Left renal cortex interstitium (tissue), 4 donors: ENCODE measurements around the gene RHOBTB3. TPM values are rescaled to one million over a fixed set of nuclear protein-coding genes. Genes with fewer than 3 reads are reported as not detected.

Experiments used
- DNase-seq, 4 donors: peaks; one replicate each; pipeline ENCODE4 v3.0.0-alpha.2; 2013; ENCODE audit warnings: low read depth in 4 of 4, low spot score in 2 of 4, missing footprints in 1 of 4
- polyA plus RNA-seq, 4 donors: library from polyadenylated mRNA; unstranded; fragments of 120-200 nt; gene quantifications; one replicate each; pipeline ENCODE4 v1.2.1, GENCODE V29; 2013; ENCODE audit not compliant: insufficient read length in 4 of 4

The RHOBTB3 gene
- polyA plus RNA-seq, 4 donors, result 68.0 to 80.5 (median 70.6) TPM

DNA sequence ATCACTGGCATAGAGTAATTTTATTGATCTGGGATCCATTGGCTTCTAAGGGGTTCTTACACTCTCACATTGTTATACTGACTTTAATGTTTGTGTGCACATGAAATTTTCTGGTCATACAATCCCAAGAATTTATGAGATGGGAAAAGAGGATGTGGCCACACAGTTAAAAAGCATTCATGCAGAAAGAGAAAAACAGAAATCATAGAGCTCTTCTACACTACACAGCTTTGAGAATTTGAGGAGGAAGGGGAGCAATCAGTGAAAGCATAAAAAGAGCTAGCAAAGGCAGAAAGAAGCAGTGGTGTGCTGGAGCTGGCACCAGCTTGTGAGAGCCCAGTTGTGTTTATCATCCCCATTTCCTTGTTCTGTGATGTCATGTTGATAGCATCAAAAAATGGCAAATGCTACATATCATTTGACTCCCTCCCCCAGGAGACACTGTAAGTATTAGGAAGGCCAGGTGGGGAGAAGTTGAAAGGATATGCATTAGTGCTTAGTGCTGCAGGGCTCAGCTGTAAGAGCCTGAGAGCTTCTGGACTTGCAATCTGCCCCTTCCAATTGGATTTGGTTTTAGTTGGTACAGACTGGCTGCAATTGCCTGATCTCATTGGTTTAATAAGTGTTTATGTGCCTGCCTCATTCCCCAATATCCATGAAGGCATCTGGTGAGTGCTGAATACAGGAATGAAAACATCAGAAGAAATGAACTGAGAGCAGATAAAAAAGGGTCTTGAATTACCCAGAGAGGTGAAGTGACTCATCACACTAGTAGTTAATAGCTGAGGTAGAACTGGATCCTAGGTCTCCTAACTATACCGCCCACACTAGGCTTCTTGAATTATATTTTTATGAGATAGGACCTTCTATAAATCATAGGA, 30.9 kb downstream of the RHOBTB3 start:
- no peak for DNase-seq

DNA sequence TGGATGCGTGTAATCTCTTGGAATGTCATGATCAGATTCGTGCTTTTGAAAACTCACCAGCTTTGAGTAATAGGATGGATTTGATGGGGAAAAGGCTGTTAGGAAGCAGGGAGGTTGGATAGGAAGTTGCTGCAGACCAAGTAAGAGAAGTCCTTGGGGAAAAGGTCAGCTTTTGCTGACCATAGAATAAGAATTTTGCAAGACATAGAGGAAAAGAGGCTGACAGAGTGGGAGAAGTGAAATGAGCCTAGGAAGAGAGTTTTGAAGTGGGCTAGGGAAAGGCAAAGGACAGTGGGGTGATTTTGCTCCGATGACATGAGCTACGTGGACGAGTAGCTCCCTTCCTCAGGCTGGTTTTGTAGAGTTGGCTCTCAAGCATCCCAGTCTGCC, 31.5 kb downstream of the RHOBTB3 start:
- DNase-seq, result no peak

DNA sequence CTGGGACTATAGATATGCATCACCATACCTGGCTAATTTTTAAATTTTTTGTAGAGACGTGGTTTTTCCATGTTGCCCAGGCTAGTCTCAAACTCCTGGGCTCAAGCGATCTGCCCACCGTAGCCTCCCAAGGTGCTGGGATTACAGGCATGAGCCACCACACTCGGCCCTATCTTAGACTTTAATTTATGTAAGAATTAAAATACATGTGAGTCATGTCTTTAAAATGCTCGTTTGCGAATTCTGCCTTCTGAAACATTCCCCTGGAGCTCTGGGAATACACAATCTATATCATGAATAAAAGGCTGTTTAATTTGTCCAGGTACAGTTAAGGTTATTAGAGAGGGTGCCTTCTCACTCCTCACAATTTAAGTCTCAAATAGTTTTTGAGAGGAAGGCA, 32.8 kb downstream of the RHOBTB3 start:
- DNase-seq, result no peak

DNA sequence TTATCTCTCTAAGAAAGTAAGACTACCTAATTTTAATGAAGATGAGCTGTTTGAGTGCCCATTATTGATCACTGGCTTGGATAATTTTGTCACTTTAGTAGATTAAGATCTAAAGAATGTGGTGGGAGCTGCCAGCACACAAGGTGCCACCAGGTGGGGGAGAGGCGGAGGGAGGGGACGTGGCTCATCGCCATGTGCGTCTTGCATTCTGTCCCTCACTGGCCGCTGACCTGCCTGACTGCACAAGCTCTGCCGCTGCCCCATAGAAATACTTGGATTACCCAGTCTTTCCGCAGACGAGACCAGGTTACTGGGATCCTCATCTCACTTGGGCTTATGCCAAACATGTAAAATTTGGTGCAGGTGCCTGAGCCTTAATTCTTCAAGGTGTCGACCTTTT, 37.6 kb downstream of the RHOBTB3 start:
- no peak for DNase-seq

DNA sequence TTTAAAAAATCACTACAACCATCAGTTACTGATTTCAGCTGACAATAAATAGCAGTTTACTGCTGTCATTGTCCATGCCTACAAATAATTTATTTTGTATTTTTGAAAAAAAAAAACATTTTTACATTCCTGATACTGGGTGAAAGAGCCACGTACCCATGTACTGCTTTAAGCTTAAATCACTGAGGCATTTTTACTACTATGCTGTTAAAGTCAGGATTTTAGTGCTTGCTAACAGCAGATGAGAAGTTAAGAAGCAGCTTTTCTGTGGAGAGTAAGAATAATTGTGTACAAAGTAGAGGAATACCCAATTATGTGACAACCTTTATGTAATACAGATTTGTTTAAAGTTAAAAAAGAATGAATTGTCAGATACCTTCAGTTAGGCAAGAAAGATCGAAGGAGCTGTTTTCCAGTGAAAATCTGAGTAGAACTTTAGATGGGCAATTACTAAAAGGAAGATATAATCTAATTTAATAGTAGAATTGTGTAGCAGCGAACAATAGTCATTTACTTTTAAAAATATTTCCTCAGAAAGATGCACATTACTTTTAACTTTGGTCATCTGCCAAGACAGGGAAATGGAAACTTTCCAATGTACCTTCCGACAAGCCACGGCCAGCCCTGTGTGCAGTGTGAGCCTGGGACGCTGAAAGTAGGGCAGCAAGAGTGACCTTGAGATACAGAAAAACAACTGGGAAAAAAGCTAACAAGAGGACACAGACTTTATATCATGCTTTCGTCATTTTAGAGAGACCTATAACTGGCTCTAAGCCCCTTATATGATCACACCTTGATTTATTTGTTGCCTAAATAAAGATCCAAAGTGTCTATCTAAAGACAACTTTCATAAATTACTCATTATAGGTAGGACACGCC, 39.9 kb downstream of the RHOBTB3 start:
- DNase-seq, result no peak

DNA sequence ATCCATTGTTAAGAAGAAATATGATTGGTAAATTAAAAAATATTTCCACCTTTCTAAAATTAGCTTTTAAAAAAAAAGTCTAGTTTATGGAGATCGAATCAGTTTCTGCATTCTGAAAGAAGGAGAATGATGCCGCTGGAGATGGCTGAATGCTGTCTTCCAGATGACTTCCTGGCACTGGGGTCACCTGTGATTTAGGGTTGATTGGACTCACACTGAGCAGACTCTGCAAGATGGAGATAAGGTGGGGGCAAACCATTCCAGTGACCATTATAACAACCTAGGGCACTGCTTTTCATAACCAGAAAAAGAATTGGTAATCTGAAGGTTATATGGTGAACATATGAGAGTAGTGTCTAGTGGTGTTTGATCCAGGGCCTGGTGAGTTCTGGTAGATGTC, 40.8 kb downstream of the RHOBTB3 start:
- DNase-seq, result no peak

DNA sequence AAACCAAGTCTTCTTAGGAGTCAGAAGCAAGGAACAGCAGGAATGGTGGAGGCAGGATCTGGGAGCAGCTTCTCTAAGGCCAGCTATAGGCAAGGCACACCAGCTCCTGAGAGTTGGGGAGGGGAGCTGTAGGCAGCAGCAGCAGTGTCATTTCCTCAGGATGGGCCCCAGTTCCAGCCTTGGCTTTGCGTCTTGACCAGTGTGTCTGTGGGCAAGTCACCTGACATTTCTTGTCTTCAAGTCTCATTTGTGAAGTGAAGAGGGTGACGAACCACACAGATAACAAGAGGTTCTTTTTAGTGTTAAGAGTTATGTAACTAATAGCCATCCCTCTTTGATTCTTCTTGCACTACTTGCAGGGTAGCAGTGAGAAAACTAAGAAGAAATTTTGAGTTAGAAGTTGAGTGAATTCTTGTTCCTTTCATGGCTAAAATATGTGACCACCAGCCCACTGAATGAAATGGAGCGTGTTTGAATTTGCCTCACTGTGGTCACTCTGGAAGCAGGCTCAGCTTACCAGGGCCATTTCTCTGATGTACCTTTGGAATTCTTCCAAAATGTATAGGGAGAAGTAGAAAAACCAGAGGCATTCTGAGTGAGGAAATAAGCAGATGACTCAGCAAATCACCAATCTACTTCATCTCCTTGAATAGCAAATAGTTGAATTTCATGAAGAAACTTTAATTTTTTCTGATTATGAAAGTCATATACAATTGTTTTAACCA, 42.4 kb downstream of the RHOBTB3 start:
- DNase-seq, result no peak

DNA sequence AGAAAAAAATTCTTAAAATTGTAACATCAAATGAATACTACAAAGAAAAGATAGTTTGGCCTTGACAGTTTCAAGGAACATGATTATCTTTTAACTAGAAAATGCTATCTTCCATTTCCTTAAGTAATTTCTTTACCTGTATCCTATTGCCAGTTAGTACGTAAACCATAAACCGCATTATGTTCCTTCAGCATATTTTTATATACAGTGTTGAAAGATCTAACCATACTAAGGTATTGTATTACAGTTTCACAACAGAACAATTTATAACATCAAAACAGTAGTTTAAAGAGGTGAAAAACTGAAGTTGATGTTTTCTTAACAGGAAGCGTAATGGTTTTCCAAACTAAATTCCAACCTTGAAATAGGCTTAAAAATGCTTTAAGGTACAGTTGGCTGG, 46.3 kb downstream of the RHOBTB3 start:
- no peak for DNase-seq

DNA sequence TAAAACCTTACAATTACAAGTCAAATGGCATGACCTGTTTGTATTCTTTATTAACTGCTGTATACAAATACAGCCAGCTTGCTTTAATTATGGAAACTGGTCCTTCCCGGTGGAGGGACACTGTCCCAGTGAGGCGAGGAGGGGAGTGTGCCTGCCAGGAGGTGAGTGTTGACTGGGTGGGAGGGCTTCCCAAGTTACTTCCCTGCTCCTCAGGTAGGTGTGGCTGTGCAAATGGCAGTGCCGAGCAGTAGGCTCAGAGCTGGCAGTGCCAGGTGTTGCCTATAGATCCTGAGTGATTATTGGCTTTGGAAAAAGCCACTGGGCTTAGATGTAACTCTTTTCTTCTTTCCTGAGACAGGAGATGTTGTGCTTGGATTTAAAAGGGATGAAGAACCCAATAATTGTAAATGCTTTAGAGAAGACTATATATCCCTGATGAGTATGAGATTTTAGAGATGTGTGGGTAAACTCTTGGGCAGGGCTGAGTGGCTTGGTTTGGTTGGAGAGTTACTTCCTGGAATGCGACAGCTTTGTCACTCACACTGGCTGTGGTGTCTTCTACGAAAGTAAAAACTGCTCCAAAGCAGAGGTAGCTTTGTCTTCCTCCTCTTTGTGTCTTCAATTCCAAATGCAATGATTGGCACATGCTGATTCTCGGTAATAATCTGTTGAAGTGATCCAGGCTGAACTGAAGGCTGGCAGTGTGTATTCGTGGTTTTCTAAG, 47.7 kb downstream of the RHOBTB3 start:
- no peak for DNase-seq

DNA sequence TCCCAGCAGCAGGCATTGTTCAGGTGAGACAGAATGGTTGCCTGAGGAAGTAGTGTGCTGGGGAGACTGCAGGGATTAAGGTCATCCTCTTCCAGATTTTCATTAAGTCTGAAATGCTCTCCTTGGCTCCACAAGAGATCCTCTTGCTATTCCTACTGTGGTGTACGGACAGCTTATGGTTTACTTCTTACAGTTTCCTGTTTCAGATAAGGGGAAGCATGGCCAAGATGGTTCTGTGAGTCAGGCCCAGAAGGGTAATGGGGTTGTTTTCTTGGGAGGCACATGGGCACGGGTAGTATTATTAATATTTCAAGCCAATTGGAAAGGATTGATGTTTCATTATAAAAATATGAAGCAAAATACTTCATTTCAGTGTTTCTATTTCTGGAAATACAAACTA, 48.5 kb downstream of the RHOBTB3 start:
- no peak for DNase-seq

DNA sequence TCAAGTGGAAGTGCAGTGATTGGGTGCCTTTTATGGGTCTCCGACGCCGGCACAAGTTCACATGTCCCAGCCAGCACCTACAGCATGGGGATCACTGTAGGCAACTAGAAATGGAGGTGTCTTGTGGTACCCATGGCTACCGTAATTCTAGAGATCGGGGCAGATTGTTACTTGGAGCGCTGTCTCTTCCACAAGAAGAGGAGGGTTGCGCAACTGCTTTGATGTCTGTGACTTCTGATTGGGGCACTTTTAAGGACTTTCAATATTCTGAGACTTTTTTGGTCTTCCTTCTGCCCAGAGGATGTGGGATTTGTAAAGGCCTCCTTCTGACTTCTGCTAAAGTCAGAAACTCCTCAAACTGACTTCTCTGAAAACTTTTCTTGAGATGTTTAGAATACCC, 49.5 kb downstream of the RHOBTB3 start:
- no peak for DNase-seq

DNA sequence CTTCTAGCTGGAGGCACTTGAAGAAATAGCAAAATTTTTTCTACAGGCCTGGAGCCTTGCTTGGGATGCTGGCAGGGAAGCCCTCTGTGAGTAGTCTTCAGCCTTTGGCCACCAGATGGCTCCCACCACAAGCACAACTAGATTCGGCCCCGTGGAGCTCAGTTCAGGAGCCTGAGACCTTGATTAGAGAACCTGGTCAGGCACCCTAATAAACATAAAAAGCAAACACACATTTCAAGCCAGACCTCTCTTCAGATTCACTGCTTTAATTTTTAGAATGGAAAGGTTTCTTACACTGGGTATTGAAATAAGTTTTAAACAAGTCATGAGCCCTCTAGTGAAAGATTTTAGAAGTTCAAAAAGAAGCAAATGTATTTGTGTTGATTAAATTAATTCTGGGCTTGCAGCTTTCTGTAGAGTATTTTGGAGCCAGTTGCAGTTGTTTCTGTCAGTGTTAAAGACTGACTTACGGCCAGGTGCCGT, 50.0 kb downstream of the RHOBTB3 start:
- DNase-seq, result peak; percentile 46 to 72 (median 58)

DNA sequence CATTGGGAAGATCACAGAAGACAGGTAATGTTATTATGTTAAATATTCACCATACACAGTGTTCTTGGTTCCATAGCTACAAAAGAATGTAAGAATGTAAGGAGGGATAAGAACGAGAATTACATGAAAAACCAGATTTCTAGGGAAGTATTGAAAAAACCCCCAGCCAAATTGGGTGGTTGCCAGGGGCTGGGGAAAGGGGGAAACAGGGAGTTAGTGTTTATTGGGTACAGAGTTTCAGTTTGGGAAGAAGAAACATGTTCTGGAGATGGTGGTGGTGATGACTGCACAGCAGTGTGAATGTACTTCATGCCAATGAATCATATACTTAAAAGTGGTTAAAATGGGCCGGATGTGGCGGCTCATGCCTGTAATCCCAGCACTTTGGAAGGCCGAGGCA, 51.0 kb downstream of the RHOBTB3 start:
- DNase-seq, result no peak

DNA sequence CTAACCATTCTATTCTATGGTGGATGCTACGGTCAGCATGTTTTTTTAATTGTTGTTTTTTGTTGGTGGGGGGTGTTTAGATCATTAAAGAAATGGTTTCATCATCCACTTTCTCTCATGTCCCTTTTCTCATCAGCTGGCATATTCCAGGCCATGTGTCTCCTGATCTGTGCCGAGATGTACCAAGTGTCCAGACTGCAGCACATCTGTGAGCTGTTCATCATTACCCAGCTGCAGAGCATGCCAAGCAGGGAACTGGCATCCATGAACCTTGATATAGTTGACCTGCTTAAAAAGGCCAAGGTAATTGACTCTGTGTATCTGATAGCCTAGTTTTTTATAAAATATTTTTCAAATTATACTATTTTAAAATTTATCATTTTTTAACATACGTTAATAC, 52.5 kb downstream of the RHOBTB3 start:
- no peak for DNase-seq

DNA sequence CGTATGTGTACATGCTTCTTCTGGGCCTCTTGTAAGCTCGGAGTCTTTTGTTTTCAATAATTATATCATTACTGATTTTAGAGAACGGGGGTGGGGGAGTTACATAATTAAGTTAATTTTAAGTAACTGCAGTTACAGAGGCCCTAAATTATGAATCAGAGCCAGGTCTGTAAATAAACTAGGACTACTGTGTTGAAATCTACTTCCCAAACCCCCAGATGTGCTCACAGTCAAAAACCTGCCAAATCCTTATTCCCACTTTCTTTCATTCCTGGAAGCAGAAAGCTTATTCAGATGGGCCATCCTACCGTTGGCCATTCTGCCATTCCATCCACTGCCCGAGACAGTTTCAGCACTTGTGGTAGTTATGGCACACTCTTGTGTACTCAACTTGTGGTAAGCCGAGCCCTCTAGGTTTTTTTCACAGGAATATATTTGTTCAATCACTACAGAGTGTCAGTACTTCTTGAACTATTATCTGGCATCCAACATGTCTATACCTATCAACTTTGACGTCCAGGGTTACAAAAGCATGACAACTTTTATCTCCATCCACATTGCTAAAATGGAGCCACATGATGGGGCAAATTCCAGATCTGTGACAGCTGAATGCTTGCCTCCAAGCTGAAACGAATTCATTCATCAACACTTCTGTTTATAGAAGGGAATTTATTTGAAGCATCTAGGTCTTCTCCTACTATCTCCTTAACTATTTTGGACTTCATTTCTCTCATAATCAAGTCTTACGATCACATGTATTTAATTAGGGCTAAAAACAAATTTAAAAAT, 53.6 kb downstream of the RHOBTB3 start:
- no peak for DNase-seq

DNA sequence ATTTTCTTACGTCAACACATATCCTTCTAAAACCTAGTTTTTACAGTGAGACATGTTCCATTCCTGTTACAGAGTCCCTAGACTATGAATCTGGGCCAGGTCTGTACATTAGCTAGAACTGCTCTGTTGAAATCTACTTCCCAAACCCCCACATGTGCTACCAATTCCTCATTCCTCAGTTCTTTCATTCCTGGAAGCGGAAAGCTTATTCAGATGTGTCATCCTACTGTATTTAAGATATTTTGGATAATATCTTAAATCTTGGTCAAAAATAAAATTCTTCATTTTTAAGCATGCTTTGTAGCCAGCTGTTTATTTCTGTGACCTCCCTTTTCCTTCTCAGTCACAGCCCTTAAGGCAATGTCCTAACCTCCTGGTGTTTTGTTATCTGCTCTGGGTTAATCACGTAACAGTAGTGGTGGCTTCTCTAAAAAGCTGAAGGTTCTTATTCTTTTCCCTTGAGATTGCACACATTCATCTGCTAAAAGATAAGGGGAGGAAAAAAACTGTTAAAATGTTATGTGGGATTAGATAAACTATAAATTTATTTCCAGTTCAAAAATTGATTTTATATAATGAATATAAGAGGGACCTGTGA, 55.8 kb downstream of the RHOBTB3 start:
- no peak for DNase-seq

DNA sequence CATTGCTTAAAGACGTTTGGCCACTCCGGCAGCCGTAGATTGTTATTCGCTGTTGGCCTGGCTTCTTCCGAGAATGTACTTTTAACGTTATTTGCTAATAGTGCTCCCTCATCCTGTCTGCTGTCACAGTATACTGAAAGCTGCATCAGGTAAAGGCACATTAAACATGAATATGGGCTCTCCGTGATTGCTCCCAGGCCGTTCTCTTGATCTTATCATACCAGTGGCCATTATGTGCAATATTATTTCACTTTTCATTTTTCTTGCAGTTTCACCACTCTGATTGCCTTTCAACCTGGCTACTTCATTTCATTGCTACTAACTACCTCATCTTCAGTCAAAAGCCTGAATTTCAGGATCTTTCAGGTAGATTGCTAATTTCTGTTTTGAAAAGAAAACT, 57.4 kb downstream of the RHOBTB3 start:
- DNase-seq, result no peak

DNA sequence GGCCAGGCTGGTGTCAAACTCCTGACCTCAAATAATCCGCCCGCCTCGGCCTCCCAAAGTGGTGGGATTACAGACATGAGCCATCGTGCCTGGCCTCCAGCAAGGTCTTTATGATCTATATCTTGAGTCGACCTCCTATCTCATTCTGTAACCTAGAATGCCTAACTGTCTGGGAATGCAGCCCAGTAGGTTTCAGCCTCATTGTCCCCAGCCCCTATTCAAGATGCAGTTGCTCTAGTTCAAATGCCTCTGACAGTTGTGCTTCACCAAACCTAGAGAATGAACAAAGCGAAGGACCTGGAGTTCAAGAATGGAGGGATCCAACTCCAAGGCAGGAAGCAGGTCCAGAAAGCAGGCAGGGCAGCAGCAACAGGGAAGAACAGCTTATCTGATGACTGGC, 60.6 kb downstream of the RHOBTB3 start:
- DNase-seq, result no peak

DNA sequence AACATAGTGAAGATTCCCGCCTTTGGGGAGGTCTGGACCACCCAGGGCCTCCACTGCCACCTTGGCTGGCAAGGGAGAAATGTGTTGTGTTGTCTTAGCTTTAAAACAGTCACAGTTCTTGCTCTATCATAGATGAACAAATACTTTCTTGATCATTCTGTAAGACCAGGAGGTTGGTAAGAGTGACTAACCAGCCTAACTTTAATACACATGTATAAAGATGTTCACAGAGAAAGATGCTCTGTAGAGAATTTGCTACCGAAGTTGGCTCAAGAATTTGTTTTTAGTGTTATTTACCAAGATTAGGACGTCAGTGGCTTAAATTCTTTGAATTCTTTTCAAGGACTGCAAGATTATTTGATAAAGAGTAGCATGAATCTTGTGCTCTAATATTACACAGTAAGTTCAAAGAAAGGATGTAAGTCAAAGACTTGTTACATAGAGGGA, 63.0 kb downstream of the RHOBTB3 start:
- no peak for DNase-seq
